Stimulated activated naive CD8-positive, alpha-beta T cell treated with anti-CD3 and anti-CD28 coated beads, Interleukin-15, amount 100 ng/mL, for 72 hours (primary cell): ENCODE measurements around the gene YIF1B.
"Not testable (repeated sequence)": the region's sequence is repeated elsewhere in the genome, so short reads cannot be mapped to it uniquely, and the experiment has no call there.

Experiments
- ATAC-seq: fragments of 150-1000 bp; cut with Tn5 transposase; 2 replicates; pipeline ENCODE4 v1.10.0; 2021; ENCODE audit warnings: mild to moderate bottlenecking, moderate library complexity
- DNase-seq, 2 donors: peaks; one replicate each; pipeline ENCODE4 v3.0.0; 2021 to 2022
- H3K27ac Mint-ChIP-seq, 2 donors: one replicate each; pipeline ENCODE4 v1.8.0; 2022; ENCODE audit warnings: mild to moderate bottlenecking in 2 of 2, mixed read lengths in 2 of 2, moderate library complexity in 2 of 2
- H3K27me3 Mint-ChIP-seq: one replicate; pipeline ENCODE4 v1.8.0; 2022; ENCODE audit warnings: mixed read lengths
- H3K4me1 Mint-ChIP-seq: one replicate; pipeline ENCODE4 v1.8.0; 2022; ENCODE audit warnings: mild to moderate bottlenecking, mixed read lengths
- H3K4me3 Mint-ChIP-seq, 2 donors: one replicate each; pipeline ENCODE4 v1.8.0; 2022; ENCODE audit warnings: mild to moderate bottlenecking in 2 of 2, mixed read lengths in 2 of 2, moderate library complexity in 1 of 2
- H3K9me3 Mint-ChIP-seq, 2 donors: one replicate each; pipeline ENCODE4 v1.8.0; 2022; ENCODE audit warnings: mixed read lengths in 2 of 2

Gene YIF1B

GRCh38 chr19:38262585-38263268, 53.0 kb downstream of the YIF1B start:
- no peak for ATAC-seq
- DNase-seq: no peak
- Mint-ChIP-seq H3K4me1 (peaks cover 45% of the 10 kb centered on the region), H3K27ac (peak overlapping the region in 1 of 2 donors; percentile 63), H3K4me3 (peak overlapping the region in 1 of 2 donors; percentile 45), H3K27me3 (peaks cover 6% of the 10 kb centered on the region), H3K9me3 (no peaks in the 10 kb centered on the region)

DNA sequence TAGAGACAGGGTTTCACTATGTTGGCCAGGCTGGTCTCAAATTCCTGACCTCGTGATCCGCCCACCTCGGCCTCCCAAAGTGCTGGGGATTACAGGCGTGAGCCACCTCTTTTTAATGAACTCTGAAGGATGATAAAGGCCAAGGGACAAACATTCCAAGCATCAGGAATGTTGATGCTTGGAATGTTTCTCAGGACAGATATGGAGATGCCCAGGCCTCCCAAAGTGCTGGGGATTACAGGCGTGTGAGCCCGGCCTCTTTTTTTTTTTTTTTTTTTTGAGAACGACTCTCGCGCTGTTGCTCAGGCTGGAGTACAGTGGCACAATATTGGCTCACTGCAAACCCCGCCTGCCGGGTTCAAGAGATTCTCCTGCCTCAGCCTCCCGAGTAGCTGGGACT, 53.8 kb downstream of the YIF1B start:
- not testable (repeated sequence) for H3K4me3 Mint-ChIP-seq, H3K9me3 Mint-ChIP-seq, DNase-seq, H3K27ac Mint-ChIP-seq, ATAC-seq
- H3K27me3 Mint-ChIP-seq: peaks cover 13% of the 10 kb centered on the region
- peaks cover 37% of the 10 kb centered on the region for H3K4me1 Mint-ChIP-seq

DNA sequence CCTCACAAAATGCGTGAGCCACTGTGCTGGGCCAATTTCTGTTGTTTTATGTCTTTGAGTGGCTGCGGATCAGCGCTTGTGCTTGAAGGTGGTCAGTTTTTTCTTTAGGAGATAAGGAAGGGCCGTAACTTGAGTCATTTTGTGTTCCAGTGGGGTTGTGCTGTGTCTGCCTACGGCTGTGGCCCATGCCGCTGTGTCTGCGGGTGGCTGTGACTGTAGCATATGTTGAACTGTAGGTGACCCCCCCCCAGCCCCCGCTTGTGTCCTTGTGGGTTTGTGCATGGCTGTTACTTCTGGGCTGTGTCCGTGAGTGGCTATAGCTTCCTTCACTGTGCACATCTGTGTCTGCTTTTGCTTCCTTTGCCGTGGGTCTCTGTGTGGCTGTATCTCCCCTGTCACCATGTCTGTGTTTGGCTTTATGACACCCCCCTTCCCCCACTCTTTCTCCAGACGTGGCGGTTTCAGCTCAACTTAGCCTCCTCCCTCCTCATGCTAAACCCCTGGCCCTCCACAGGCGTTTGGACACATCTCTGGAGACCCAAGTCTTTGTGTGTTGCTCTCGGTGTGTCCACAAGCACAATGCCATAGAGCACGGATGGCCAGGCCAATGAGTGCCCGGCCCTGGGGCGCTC, 60.2 kb downstream of the YIF1B start:
- Mint-ChIP-seq H3K27me3 (peaks cover 38% of the 10 kb centered on the region), H3K9me3 (no peaks in the 10 kb centered on the region), H3K4me3 (peak overlapping the region in 1 of 2 donors; percentile 15), H3K4me1 (peaks cover 6% of the 10 kb centered on the region), H3K27ac (no peak overlapping the region)
- ATAC-seq: no peak
- DNase-seq: no peak

GRCh38 chr19:38253788-38254187, 62.0 kb downstream of the YIF1B start:
- no peak overlapping the region for H3K27ac Mint-ChIP-seq
- no peak for DNase-seq
- peaks cover 38% of the 10 kb centered on the region for H3K27me3 Mint-ChIP-seq
- H3K4me3 Mint-ChIP-seq: no peak overlapping the region
- no peaks in the 10 kb centered on the region for H3K9me3 Mint-ChIP-seq
- H3K4me1 Mint-ChIP-seq: peaks cover 6% of the 10 kb centered on the region
- no peak for ATAC-seq
